ENCODE data around the gene JAZF1.

DNA sequence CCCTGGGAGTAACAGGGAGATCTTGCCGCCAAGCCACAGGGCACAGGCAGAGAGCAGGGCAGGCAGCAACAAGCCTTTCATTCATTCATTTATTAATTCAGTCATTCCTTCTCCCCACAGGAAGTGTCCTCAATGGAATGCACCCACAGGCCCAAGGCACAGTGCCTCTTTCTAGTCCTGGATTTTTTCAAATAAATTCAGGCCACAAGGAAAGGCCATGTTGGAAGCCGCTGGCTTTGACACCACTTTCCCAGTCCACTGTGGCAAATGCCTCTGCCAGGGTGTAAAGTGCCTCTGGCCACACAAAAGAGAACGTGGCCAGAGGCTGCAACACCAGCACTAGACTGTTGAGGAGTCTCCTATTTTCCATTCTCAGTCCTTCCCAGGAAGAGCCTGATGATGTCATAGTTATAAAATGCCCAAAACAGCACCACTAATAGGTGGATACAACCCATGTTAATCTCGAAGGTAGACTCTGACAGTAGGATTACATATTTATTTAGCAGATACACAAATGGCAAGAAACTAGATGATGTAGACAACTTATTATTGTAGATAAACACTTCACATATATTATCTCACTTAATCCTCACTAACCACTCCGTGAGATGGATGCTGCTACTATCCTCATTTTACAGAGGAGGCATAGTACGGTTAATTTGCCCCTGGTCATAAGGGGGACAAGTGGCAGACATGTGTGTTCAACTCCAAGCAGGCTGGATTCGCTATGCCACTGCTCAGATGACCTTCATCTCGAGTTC, 5.5 kb downstream of the JAZF1 start:
- TF ChIP-seq, protein P1, sequence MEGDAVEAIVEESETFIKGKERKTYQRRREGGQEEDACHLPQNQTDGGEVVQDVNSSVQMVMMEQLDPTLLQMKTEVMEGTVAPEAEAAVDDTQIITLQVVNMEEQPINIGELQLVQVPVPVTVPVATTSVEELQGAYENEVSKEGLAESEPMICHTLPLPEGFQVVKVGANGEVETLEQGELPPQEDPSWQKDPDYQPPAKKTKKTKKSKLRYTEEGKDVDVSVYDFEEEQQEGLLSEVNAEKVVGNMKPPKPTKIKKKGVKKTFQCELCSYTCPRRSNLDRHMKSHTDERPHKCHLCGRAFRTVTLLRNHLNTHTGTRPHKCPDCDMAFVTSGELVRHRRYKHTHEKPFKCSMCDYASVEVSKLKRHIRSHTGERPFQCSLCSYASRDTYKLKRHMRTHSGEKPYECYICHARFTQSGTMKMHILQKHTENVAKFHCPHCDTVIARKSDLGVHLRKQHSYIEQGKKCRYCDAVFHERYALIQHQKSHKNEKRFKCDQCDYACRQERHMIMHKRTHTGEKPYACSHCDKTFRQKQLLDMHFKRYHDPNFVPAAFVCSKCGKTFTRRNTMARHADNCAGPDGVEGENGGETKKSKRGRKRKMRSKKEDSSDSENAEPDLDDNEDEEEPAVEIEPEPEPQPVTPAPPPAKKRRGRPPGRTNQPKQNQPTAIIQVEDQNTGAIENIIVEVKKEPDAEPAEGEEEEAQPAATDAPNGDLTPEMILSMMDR (IDR thresholded peaks at IDR 0.05), result no peak
- TF ChIP-seq ZFX (IDR thresholded peaks at IDR 0.05; ENCODE audit: borderline replicate concordance), result no peak

All from 22Rv1 (cell line).